ENCODE measurements around the gene TGDS.
"Not testable (repeated sequence)": the region's sequence is repeated elsewhere in the genome, so short reads cannot be mapped to it uniquely, and the experiment has no call there.

The TGDS gene

GRCh38 chr13:94550062-94550738 is 45.8 kb downstream of the TGDS start:
- no peak for DNase-seq (ENCODE audit: low spot score)

- peak; percentile 92 for DNase-seq (ENCODE audit: low spot score)
These were observed 46.5 kb downstream of the TGDS start for GRCh38 chr13:94549232-94550061.

GRCh38 chr13:94548821-94549231 is 47.1 kb downstream of the TGDS start:
- peak; percentile 8 for DNase-seq (ENCODE audit: low spot score)

- no peak for DNase-seq (ENCODE audit: low spot score)
These were observed 47.6 kb downstream of the TGDS start for GRCh38 chr13:94548382-94548781.

- DNase-seq (ENCODE audit: low spot score), result no peak
These were observed 49.7 kb downstream of the TGDS start for GRCh38 chr13:94546061-94546839.

- DNase-seq (ENCODE audit: low spot score), result no peak
These were observed 51.0 kb downstream of the TGDS start for GRCh38 chr13:94544922-94545321.

- DNase-seq (ENCODE audit: low spot score), result no peak
These were observed 53.0 kb downstream of the TGDS start for GRCh38 chr13:94542917-94543316.

- no peak for DNase-seq (ENCODE audit: low spot score)
These were observed 58.0 kb downstream of the TGDS start for GRCh38 chr13:94537740-94538630.

GRCh38 chr13:94535775-94536174 is 60.2 kb downstream of the TGDS start:
- DNase-seq (ENCODE audit: low spot score), result no peak

- no peak for DNase-seq (ENCODE audit: low spot score)
These were observed 60.7 kb downstream of the TGDS start for GRCh38 chr13:94535231-94535630.

- no peak for DNase-seq (ENCODE audit: low spot score)
These were observed 61.8 kb downstream of the TGDS start for GRCh38 chr13:94534166-94534565.

- not testable (repeated sequence) for DNase-seq (ENCODE audit: low spot score)
These were observed 63.7 kb downstream of the TGDS start for GRCh38 chr13:94532278-94532677.

- DNase-seq (ENCODE audit: low spot score), result not testable (repeated sequence)
These were observed 69.0 kb downstream of the TGDS start for GRCh38 chr13:94526956-94527355.

GRCh38 chr13:94525781-94526180 is 70.2 kb downstream of the TGDS start:
- no peak for DNase-seq (ENCODE audit: low spot score)

- no peak for DNase-seq (ENCODE audit: low spot score)
These were observed 71.5 kb downstream of the TGDS start for GRCh38 chr13:94524407-94524806.
